HUES48 (cell line): Measurements from ENCODE around the gene CD151.

ENCODE experiments used
- H3K27ac ChIP-seq: one replicate; pipeline ENCODE4 v1.7.0; 2013; ENCODE audit warnings: low read depth, low read length, inconsistent platforms
- H3K27me3 ChIP-seq: 2 replicates; pipeline ENCODE4 v1.6.1; 2013; ENCODE audit warnings: mild to moderate bottlenecking, low read length; ENCODE audit not compliant: control insufficient read depth, insufficient read depth
- H3K36me3 ChIP-seq: 2 replicates; pipeline ENCODE4 v1.6.1; 2013; ENCODE audit warnings: low read length; ENCODE audit not compliant: control insufficient read depth, insufficient read depth
- H3K4me1 ChIP-seq: 2 replicates; pipeline ENCODE4 v1.6.1; 2013; ENCODE audit warnings: mild to moderate bottlenecking, low read length; ENCODE audit not compliant: control insufficient read depth, insufficient read depth
- H3K4me3 ChIP-seq: 2 replicates; pipeline ENCODE4 v1.5.1; 2013; ENCODE audit warnings: mild to moderate bottlenecking, low read depth, low read length
- H3K9ac ChIP-seq: 2 replicates; pipeline ENCODE4 v1.6.1; 2013; ENCODE audit warnings: mild to moderate bottlenecking, low read depth, low read length, moderate library complexity
- H3K9me3 ChIP-seq: 2 replicates; pipeline ENCODE4 v1.6.1; 2013; ENCODE audit warnings: low read length; ENCODE audit not compliant: control insufficient read depth, insufficient read depth

Gene CD151

GRCh38 chr11:831961-832528 is 707 bp upstream of the CD151 start:
- Histone ChIP-seq H3K9ac (no peak overlapping the region), H3K27ac (no peak overlapping the region), H3K27me3 (peaks cover 49% of the 10 kb centered on the region), H3K4me1 (peaks cover 51% of the 10 kb centered on the region), H3K36me3 (peaks cover 9% of the 10 kb centered on the region), H3K4me3 (peak overlapping the region; percentile 65), H3K9me3 (no peaks in the 10 kb centered on the region)

- Histone ChIP-seq H3K27ac (no peak overlapping the region), H3K4me3 (peak overlapping the region; percentile 74), H3K9ac (peak overlapping the region; percentile 58), H3K36me3 (peaks cover 19% of the 10 kb centered on the region), H3K4me1 (peaks cover 43% of the 10 kb centered on the region), H3K27me3 (peaks cover 40% of the 10 kb centered on the region), H3K9me3 (no peaks in the 10 kb centered on the region)
These were observed 501 bp downstream of the CD151 start for GRCh38 chr11:833114-833791.

GRCh38 chr11:833849-834311 is 1.1 kb downstream of the CD151 start:
- Histone ChIP-seq H3K36me3 (peaks cover 25% of the 10 kb centered on the region), H3K9me3 (no peaks in the 10 kb centered on the region), H3K4me3 (peak overlapping the region; percentile 74), H3K27ac (no peak overlapping the region), H3K4me1 (peaks cover 36% of the 10 kb centered on the region), H3K27me3 (peaks cover 34% of the 10 kb centered on the region), H3K9ac (no peak overlapping the region)

GRCh38 chr11:834371-835316 is 1.9 kb downstream of the CD151 start:
- peaks cover 32% of the 10 kb centered on the region for H3K36me3 ChIP-seq
- H3K27ac ChIP-seq = no peak overlapping the region
- peaks cover 26% of the 10 kb centered on the region for H3K27me3 ChIP-seq
- peaks cover 29% of the 10 kb centered on the region for H3K4me1 ChIP-seq
- H3K9me3 ChIP-seq = no peaks in the 10 kb centered on the region
- no peak overlapping the region; the same call in 1 of the 2 replicates for H3K4me3 ChIP-seq
- no peak overlapping the region for H3K9ac ChIP-seq

- peaks cover 21% of the 10 kb centered on the region for H3K4me1 ChIP-seq
- H3K27ac ChIP-seq = no peak overlapping the region
- H3K36me3 ChIP-seq = peaks cover 47% of the 10 kb centered on the region
- H3K9me3 ChIP-seq = no peaks in the 10 kb centered on the region
- H3K9ac ChIP-seq = no peak overlapping the region
- H3K27me3 ChIP-seq = peaks cover 12% of the 10 kb centered on the region
- no peak overlapping the region for H3K4me3 ChIP-seq
These were observed 3.5 kb downstream of the CD151 start for GRCh38 chr11:836274-836673.

- Histone ChIP-seq H3K27ac (no peak overlapping the region), H3K9me3 (no peaks in the 10 kb centered on the region), H3K4me3 (no peak overlapping the region), H3K4me1 (peaks cover 19% of the 10 kb centered on the region), H3K9ac (no peak overlapping the region), H3K27me3 (peaks cover 8% of the 10 kb centered on the region), H3K36me3 (peaks cover 47% of the 10 kb centered on the region)
These were observed 3.9 kb downstream of the CD151 start for GRCh38 chr11:836700-837099.

- H3K9ac ChIP-seq = no peak overlapping the region
- no peak overlapping the region for H3K27ac ChIP-seq
- H3K36me3 ChIP-seq = peaks cover 47% of the 10 kb centered on the region
- H3K27me3 ChIP-seq = peaks cover 1% of the 10 kb centered on the region
- peaks cover 12% of the 10 kb centered on the region for H3K4me1 ChIP-seq
- no peaks in the 10 kb centered on the region for H3K9me3 ChIP-seq
- H3K4me3 ChIP-seq = no peak overlapping the region
These were observed 4.6 kb downstream of the CD151 start for GRCh38 chr11:837189-837989.

- Histone ChIP-seq H3K27me3 (no peaks in the 10 kb centered on the region; the same call in 1 of the 2 replicates), H3K4me3 (no peak overlapping the region), H3K9me3 (no peaks in the 10 kb centered on the region), H3K4me1 (peaks cover 12% of the 10 kb centered on the region), H3K36me3 (peaks cover 47% of the 10 kb centered on the region), H3K27ac (no peak overlapping the region), H3K9ac (no peak overlapping the region)
These were observed 5.2 kb downstream of the CD151 start for GRCh38 chr11:837990-838307.

GRCh38 chr11:838441-839279 is 5.9 kb downstream of the CD151 start:
- no peak overlapping the region for H3K4me3 ChIP-seq
- H3K9ac ChIP-seq = no peak overlapping the region
- H3K27ac ChIP-seq = peak overlapping the region; percentile 12
- H3K9me3 ChIP-seq = no peaks in the 10 kb centered on the region
- H3K36me3 ChIP-seq = peaks cover 47% of the 10 kb centered on the region
- H3K4me1 ChIP-seq = peaks cover 9% of the 10 kb centered on the region
- H3K27me3 ChIP-seq = no peaks in the 10 kb centered on the region; the same call in 1 of the 2 replicates

- no peak overlapping the region for H3K4me3 ChIP-seq
- H3K9ac ChIP-seq = no peak overlapping the region
- H3K9me3 ChIP-seq = no peaks in the 10 kb centered on the region
- peaks cover 6% of the 10 kb centered on the region for H3K4me1 ChIP-seq
- no peaks in the 10 kb centered on the region for H3K27me3 ChIP-seq
- no peak overlapping the region for H3K27ac ChIP-seq
- H3K36me3 ChIP-seq = peaks cover 47% of the 10 kb centered on the region
These were observed 6.5 kb downstream of the CD151 start for GRCh38 chr11:839280-839623.
